Smooth muscle cell (in vitro differentiated cells): ENCODE results near the gene DAND5. TPM values are rescaled to one million over a fixed set of nuclear protein-coding genes. Genes with fewer than 3 reads are reported as not detected.

Experiments used
- DNase-seq: peaks from one replicate; lab custom pipeline; 2025; ENCODE audit not compliant: unreplicated experiment; lab: John Stamatoyannopoulos, UW
- H2AFZ ChIP-seq: fragments of 200-600 bp; sonication (generic); 2 replicates; pipeline ENCODE4 v1.6.0; 2016; ENCODE audit warnings: antibody characterized with exemption, low read depth, mild to moderate bottlenecking
- H3F3A ChIP-seq: fragments of 200-600 bp; sonication (generic); 2 replicates; pipeline ENCODE4 v1.6.0; 2017; ENCODE audit warnings: antibody characterized with exemption, low read depth
- H3K27ac ChIP-seq: fragments of 200-600 bp; sonication (generic); 2 replicates; pipeline ENCODE4 v1.5.1; 2016; ENCODE audit warnings: low read depth, mild to moderate bottlenecking
- H3K27me3 ChIP-seq: fragments of 200-600 bp; sonication (generic); 2 replicates; pipeline ENCODE4 v1.6.1; 2016; ENCODE audit warnings: low read depth, mild to moderate bottlenecking
- H3K36me3 ChIP-seq: fragments of 200-600 bp; sonication (generic); 2 replicates; pipeline ENCODE4 v1.5.1; 2016; ENCODE audit warnings: low read depth
- H3K4me1 ChIP-seq: fragments of 200-600 bp; sonication (generic); 2 replicates; pipeline ENCODE4 v1.5.1; 2016; ENCODE audit warnings: low read depth
- H3K4me2 ChIP-seq: fragments of 200-600 bp; sonication (generic); 2 replicates; pipeline ENCODE4 v1.6.0; 2016; ENCODE audit warnings: mild to moderate bottlenecking
- H3K4me3 ChIP-seq: fragments of 200-600 bp; sonication (generic); 2 replicates; pipeline ENCODE4 v1.5.1; 2016; ENCODE audit warnings: mild to moderate bottlenecking
- H3K79me2 ChIP-seq: fragments of 200-600 bp; sonication (generic); 2 replicates; pipeline ENCODE4 v1.6.0; 2016; ENCODE audit warnings: low read depth, mild to moderate bottlenecking
- H3K9ac ChIP-seq: fragments of 200-600 bp; sonication (generic); 2 replicates; pipeline ENCODE4 v1.6.0; 2016; ENCODE audit warnings: low read depth
- H3K9me3 ChIP-seq: fragments of 200-600 bp; sonication (generic); replicated peaks from 2 replicates; pipeline ENCODE4 v1.5.1; 2016; ENCODE audit warnings: low read depth
- H4K20me1 ChIP-seq: fragments of 200-600 bp; sonication (generic); 2 replicates; pipeline ENCODE4 v1.6.0; 2016; ENCODE audit warnings: low read depth
- CTCF ChIP-seq: fragments of 200-600 bp; sonication (generic); IDR thresholded peaks from 2 replicates; pipeline ENCODE4 v1.5.1; 2017; ENCODE audit warnings: borderline replicate concordance, mild to moderate bottlenecking, antibody characterized with exemption; ENCODE audit not compliant: insufficient read depth, poor library complexity, severe bottlenecking
- WGBS: methylation state at CpG from one replicate; pipeline ENCODE4 v1.1.7; 2016; ENCODE audit warnings: low lambda C conversion rate; 5-methylcytosine and 5-hydroxymethylcytosine counted together
- polyA plus RNA-seq: library from polyadenylated mRNA; unstranded; fragments of >200 nt; fragmentation: Nextera tagmentation; extraction: Ambion mirVana; gene quantifications from 2 replicates; pipeline ENCODE4 v1.2.1, GENCODE V29; 2016
- total RNA-seq: library from RNA; depleted of rRNA; stranded (reverse); fragments of >200 nt; gene quantifications from 2 replicates; pipeline ENCODE4 v1.2.3, GENCODE V29; 2014

The DAND5 gene
- total and polyA plus RNA-seq, 2 experiments from 2014 or later: not detected

GRCh38 chr19:12990431-12990830 lies 21.1 kb downstream of the DAND5 start:
- DNase-seq: no peak
- H4K20me1 ChIP-seq: no peaks in the 10 kb centered on the region
- no peaks in the 10 kb centered on the region for H3K36me3 ChIP-seq
- no peak overlapping the region for H3K9ac ChIP-seq
- no peak overlapping the region for H3K4me2 ChIP-seq
- H3K27ac ChIP-seq: no peak overlapping the region
- no peak for TF ChIP-seq CTCF
- no peaks in the 10 kb centered on the region for H3K4me1 ChIP-seq
- H2AFZ ChIP-seq: no peak overlapping the region
- no peaks in the 10 kb centered on the region for H3F3A ChIP-seq
- no peak overlapping the region for H3K4me3 ChIP-seq
- WGBS: 48% methylated on average over 19 of the region's 22 CpGs
- peaks cover 35% of the 10 kb centered on the region for H3K27me3 ChIP-seq
- no peaks in the 10 kb centered on the region for H3K9me3 ChIP-seq
- H3K79me2 ChIP-seq: no peaks in the 10 kb centered on the region

- Histone ChIP-seq H3K4me1 (no peaks in the 10 kb centered on the region), H3K9me3 (no peaks in the 10 kb centered on the region), H3K79me2 (no peaks in the 10 kb centered on the region), H4K20me1 (no peaks in the 10 kb centered on the region), H3F3A (no peaks in the 10 kb centered on the region), H3K9ac (no peak overlapping the region), H3K27ac (no peak overlapping the region), H2AFZ (no peak overlapping the region), H3K4me3 (no peak overlapping the region), H3K4me2 (no peak overlapping the region), H3K36me3 (no peaks in the 10 kb centered on the region), H3K27me3 (peaks cover 35% of the 10 kb centered on the region)
- WGBS: 70% methylated on average over 3 of the region's 3 CpGs
- no peak for TF ChIP-seq CTCF
- DNase-seq: no peak
Observed at GRCh38 chr19:12990853-12991252, 21.5 kb downstream of the DAND5 start.

GRCh38 chr19:12991296-12991695 lies 21.9 kb downstream of the DAND5 start:
- TF ChIP-seq CTCF: no peak
- no peak overlapping the region for H3K27ac ChIP-seq
- H3F3A ChIP-seq: no peaks in the 10 kb centered on the region
- H3K79me2 ChIP-seq: no peaks in the 10 kb centered on the region
- H3K36me3 ChIP-seq: no peaks in the 10 kb centered on the region
- no peak overlapping the region for H3K9ac ChIP-seq
- peaks cover 40% of the 10 kb centered on the region for H3K27me3 ChIP-seq
- H2AFZ ChIP-seq: no peak overlapping the region
- H3K4me2 ChIP-seq: no peak overlapping the region
- no peak overlapping the region for H3K4me3 ChIP-seq
- 95% methylated on average over 5 of the region's 5 CpGs for WGBS
- H4K20me1 ChIP-seq: no peaks in the 10 kb centered on the region
- no peaks in the 10 kb centered on the region for H3K9me3 ChIP-seq
- no peak for DNase-seq
- H3K4me1 ChIP-seq: no peaks in the 10 kb centered on the region

GRCh38 chr19:12992729-12993128 lies 23.4 kb downstream of the DAND5 start:
- DNase-seq: no peak
- H3K79me2 ChIP-seq: no peaks in the 10 kb centered on the region
- H3K9ac ChIP-seq: no peak overlapping the region
- no peaks in the 10 kb centered on the region for H3K36me3 ChIP-seq
- H2AFZ ChIP-seq: no peak overlapping the region
- H3K9me3 ChIP-seq: no peaks in the 10 kb centered on the region
- 88% methylated on average over 11 of the region's 11 CpGs for WGBS
- no peak overlapping the region for H3K27ac ChIP-seq
- H4K20me1 ChIP-seq: peaks cover 13% of the 10 kb centered on the region
- no peaks in the 10 kb centered on the region for H3K4me1 ChIP-seq
- no peak overlapping the region for H3K4me2 ChIP-seq
- H3K4me3 ChIP-seq: no peak overlapping the region
- H3K27me3 ChIP-seq: peaks cover 47% of the 10 kb centered on the region
- TF ChIP-seq CTCF: no peak
- H3F3A ChIP-seq: no peaks in the 10 kb centered on the region
